ENCODE results near the gene RAPGEF2.

Gene RAPGEF2

DNA sequence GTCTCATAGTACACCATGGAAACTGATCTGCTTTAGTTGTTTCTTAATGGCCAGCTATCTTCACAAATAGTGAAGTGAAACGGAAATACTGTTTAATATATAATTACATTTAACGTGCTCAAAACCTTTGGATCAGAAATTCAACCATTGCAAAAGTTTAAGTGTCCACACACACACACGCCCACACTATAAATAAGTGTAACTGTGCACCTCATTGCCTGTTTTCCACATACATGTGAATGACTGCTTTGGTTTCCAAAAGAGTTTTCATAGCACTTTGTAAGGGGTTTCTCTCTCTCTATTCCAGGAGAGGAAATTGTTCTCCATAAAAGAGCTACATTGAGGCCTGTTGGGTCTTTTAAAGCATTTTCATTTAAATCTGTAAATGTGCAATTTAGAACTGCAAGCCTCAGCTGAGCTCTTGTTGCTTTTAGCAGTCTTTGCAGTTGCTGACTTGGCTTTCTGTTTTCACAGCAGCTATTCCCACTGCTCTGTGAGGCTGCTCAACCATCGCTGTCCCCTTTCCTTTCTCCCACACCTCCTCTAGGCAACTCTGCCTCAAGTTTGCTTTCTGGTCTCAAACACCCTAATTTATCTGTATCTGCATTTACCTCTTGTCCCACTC is 94.5 kb downstream of the RAPGEF2 start:
- no peak for DNase-seq (ENCODE audit: low read depth)

DNA sequence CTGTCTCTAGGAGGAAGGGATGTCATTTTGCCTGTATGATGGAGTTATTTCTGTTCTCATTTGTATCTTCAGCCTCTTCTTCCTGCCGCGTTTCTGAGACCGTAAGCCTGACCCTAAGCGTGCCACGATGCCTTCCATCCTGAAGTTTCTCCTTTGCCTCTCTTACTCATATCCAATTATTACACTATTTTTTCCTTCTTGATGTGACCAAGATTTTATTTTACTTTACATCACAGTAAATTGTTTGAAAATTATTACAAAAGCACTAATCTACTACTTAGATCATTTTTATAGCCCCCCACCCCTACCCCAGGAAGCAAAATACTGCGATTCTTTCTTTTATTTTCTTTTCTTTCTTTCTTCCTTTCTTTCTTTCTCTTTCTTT is 95.0 kb downstream of the RAPGEF2 start:
- DNase-seq (ENCODE audit: low read depth), result no peak

DNA sequence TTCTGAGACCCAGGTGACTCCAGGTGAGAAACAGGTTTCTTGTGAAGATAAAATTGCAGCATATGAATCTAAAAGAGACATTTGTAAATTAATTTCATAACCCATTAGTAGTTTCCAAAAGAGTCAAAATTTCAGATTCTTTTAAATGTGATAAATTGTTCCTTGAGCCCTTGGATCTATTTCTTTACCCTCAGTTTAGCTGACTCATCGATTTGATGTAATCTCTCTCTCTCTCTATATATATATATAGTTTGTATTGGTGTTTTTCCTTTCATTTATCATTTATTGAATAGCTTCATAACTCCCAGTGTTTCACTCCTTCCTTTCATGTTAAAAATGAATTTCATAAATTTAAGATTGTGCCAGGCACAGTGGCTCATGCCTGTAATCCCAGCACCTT is 96.9 kb downstream of the RAPGEF2 start:
- DNase-seq (ENCODE audit: low read depth), result no peak

DNA sequence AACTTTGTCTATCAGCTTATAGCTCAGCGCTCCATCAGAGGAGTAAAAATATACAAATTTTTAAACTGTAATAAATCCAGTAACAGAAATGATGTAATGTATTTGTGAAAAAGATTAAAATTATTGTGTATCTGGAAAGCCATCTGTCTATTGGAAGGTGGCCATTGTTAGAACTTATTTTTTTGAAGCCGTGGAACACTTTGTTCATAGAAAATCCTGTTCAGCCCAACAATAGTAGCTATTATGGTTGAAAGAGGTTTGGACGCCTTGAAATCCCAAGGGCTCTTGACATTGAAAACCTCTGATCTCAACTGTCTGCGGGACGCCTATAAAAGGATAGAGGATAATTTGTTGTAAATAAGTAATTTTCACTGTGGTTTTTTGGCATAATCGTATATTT is 98.3 kb downstream of the RAPGEF2 start:
- DNase-seq (ENCODE audit: low read depth), result no peak

DNA sequence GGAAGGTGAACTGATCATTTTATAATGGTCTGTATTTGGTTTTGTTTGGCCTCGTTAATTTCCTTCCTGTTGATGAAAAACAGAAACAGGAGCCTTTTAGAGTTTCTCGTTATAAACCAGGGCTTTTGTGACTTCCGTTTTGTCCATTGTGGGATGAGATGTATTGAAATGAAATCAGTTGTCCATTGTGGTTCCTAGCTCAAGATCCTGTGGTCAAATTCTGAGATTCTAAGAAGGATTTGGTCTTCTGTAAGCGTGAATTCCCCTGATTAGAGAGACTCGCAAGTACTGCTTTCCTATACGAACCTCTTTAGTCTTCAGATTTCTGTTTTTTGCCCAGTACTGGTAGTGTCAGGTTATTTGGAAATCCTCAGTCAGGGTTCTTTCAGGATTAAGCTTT is 101.7 kb downstream of the RAPGEF2 start:
- no peak for DNase-seq (ENCODE audit: low read depth)

DNA sequence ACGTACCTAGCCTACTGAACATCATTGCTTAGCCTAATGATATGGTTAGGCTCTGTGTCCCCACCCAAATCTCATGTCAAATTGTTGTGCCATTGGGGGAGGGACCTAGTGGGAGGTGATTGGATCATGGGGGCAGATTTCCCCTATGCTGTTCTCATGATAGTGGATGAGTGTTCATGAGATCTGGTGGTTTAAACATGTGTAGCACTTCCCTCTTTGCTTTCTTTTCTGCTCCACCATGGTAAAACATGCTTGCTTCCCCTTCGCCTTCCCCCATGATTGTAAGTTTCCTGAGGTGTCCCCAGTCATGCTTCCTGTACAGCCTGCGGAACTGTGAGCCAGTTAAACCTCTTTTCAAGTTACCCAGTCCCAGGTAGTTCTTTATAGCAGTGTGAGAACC is 102.6 kb downstream of the RAPGEF2 start:
- no peak for DNase-seq (ENCODE audit: low read depth)

DNA sequence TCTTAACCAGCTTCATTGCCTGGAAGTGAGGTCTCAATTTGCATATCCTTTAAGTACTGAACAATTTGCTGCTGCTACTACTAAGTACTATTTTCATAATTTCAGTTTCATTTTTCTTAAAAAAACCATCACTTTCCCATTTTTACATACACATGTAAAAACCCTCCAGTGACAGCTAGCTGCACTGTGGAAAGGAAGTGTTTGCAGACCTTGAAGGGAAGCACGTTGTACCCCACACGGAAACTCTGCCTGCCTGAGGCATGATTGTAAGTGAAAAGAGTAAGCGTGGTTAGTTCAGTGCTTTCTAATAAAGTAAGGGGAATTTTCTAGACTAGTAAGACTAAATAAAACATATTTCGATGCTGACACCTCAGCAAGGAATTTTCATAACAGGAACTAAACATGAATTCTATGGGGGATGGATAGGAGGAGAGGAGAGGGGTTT is 103.6 kb downstream of the RAPGEF2 start:
- no peak for DNase-seq (ENCODE audit: low read depth)

DNA sequence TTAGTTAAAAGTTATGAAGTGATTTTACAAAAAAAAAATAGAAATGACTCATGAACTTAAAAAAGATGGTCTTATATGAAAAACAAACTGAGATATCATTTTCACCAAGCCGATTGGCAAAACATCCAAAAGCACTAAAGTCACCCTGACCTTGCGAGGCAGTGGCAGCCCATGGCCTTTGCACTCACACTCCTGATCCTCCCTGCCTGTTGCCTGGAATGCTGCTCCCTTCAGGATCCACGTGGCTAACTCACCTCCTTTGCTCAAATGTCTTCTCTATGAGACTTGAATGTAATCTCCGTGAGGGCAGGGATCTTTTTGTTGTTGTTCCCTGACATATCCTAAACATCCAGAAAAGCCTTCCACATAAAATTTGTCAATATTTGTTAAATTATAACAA is 106.4 kb downstream of the RAPGEF2 start:
- DNase-seq (ENCODE audit: low read depth), result no peak

DNA sequence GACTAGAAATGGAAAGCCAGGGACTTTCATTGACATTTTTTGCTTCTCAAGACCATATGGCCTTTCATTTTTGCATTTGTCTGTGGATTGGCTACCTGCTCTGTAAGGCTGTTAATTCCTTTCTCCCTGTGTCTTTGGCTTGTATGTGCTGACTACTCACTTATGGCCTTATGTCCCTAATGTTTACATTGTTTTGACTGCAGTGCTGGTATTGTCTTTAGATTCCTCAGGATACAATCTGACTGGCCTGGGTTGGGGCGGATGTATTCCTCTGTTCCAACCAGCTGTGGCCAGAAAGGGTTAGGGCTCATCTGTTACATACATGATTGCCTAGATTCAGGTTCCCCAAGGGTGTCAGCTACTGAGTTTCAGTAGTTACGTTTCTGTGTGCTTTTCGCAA is 108.1 kb downstream of the RAPGEF2 start:
- DNase-seq (ENCODE audit: low read depth), result no peak

DNA sequence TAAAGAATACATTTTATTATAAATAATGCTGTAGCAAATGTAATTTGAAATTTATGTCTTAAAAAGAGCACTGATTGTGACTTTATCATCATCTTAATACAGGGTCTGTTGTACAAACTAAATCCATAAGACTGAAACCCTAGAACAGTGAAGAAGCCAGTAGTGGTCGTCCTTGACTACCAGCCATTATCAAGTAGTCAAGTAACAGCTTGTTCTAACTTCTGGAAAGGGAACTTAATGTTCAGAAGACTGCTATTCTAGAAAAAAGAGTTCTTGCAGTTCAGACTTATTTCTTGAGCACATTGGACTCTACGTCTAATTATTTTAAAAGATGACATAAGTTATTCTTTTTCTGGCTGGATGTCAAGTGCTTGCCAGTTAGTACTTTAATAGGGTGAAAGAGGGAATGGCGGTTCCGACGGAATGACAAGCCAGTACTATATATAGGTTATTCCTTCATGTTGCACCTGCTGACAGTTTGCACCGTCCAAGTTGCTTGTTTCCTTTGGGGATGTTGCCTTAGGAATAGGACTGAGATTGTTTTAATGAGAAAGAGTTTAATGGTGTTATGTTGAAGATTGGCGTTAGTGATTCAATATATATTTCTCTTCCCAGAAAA is 109.9 kb downstream of the RAPGEF2 start:
- DNase-seq (ENCODE audit: low read depth), result no peak

DNA sequence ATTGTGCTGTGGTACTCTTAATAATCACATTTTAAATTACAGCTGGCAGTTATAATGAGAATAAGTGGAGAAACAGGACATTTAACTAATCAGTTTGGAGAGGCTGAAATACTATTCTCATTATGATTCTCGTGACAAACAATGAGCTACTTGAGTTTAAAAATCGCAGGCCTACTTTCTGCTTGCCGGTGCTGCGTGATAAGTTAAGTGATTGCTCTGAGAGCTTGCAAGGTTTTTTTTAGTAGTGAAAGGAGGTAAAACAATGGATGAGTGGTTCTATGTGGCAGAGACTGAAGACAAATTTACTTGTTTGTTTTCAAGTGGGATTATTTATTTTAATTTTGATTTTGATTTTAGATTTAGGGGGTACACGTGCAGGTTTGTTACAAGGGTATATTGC is 114.0 kb downstream of the RAPGEF2 start:
- no peak for DNase-seq (ENCODE audit: low read depth)

DNA sequence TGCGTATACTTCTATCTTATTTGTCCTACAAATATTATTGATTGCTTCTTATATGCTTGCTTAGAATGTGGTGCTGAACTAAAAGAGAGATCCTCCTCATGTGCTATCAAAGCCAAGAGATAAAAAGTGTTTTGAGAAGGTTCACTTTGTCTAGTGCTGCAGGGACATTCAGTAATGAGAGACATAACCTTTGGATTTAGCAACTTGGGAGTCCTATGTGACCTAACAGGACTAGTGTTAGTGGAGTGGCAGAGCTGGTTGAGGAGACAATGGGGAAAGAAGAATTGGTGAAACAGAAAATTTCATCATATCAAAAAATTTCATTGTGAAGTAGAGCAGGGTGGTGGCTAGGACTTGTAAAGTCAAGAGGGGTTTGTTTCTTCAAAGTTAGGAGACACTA is 117.0 kb downstream of the RAPGEF2 start:
- no peak for DNase-seq (ENCODE audit: low read depth)

DNA sequence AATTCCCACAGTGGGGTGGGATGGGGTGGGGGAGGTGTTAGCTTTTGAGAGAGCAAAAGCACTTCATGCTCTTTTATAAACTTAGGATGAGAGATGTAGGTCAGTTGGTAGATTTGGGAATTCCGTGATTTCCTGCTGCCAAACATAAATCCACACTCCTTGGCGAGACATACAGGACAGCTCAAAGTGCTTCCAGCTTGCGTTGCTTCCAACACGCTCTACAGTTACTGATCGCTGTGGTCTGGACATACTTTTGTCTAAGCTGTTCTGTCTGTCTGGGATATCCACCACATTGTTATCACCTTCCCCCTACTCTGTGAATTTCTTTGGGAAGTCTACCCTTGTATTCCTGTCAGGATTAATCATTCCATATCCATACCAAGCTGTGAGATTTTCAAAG is 117.5 kb downstream of the RAPGEF2 start:
- no peak for DNase-seq (ENCODE audit: low read depth)

DNA sequence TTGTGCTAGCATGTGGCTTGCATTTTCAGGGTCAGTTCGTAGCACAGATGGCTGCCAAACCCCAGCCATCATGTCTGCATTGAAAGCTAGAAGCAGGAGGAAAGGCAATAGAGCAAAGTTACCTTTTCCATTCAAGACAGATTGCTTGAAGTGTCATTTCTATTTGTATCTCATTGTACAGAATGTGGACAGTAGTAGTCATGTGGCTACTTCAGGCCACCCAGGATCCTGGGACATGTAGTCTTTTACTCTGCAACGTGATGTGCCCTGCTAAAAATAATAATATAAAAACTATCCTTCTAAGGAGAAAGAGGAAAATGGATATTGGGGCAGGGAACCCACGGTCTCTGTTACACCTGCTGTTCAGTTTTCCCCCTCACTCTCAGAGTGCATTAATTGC is 118.4 kb downstream of the RAPGEF2 start:
- DNase-seq (ENCODE audit: low read depth), result no peak

DNA sequence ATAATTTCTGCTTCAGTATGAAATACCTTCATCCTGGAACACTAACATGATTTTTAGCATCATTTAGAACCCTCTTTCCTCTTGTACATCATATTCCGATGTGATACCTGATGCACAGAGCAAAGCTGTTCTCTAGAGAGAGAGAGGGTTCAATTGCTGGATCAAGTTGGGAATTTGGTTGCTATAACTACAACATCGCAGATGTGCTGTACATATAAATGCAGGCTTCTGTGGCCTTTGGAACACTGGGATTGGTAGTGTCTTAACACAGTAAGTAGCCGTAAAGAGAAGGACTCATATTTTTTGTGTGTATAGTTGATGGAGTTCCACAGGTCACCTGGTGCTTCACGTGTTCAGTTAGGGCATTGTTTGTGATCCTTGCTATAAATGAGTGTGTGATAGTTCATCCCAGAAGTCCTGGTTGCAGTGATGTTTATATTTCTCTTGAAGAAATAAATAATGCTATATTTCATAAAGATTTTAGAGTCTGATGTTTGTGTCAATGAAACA is 119.2 kb downstream of the RAPGEF2 start:
- no peak for DNase-seq (ENCODE audit: low read depth)

DNA sequence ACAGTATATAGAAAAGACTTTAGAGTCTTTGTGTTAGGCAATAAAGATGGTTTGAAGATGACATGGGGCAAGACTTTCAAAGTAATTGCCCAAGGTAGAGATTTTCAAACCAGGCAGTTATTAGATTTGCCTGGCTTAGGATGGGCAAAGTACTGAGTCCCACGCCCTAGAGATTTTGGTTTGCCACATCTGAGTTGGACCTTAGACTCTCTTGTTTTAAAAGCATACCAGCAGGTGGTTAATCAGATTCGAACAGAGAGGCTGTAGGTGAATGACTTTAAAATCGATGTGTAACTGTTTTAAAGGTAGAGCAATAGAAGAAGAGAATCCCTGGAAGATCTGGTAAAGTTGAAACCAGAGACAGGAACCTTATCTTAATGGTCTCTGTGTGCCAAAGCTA is 121.5 kb downstream of the RAPGEF2 start:
- DNase-seq (ENCODE audit: low read depth), result no peak

DNA sequence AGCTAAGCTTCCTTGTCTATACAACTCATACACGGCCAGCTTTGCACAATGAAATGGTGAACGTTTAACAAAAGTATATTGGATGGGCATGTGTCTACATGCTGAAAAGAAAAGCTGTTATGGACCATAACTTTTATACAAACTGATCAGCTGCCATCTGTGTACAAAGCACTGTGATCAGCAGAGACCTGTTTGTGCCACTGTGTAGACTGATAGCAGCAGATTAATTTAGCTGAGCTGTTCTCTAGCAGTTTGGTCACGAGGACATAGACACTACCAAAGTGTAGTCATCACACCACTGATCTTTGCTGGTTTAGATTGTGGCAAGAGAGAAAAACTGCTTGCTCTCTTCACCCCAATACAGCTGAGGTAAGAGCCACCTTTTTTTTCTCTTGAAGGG is 124.5 kb downstream of the RAPGEF2 start:
- no peak for DNase-seq (ENCODE audit: low read depth)

DNA sequence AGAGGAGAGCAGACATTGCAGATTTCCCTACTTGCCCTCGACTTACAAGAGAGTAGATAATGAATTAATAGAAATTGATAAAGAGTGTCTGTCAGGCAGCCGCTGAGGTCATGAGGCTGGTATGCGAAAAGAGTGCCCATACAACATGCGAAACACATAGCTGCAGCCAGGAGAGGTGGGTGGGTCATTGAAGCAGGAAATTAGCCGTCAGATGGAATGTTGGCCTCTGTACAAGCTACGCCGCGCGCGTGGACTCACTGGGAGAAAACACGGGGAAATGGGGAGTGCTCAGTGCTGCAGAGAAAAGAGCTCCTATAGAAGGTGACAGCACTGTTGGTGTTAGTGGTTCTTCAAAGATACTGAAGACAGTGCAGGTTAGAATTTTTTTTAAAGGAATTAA is 125.1 kb downstream of the RAPGEF2 start:
- DNase-seq (ENCODE audit: low read depth), result no peak

DNA sequence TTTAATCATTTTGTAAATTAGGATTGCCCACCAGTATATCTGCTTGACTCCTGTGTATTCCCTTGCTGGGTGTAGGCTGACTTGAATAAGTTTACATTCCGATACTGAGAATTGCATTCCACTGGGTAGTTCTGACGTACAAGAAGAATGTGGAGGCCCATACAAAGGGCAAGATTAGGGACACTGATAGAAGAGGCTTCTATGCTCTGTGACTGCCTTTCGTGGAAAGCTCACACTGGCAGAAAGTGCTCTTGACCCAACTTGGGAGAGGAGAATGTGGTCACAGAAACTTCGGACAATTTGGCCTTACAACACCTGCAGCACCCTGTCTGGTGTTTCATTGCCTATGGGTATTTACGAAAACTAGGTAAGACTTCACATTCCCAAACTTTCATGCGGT is 126.3 kb downstream of the RAPGEF2 start:
- DNase-seq (ENCODE audit: low read depth), result no peak

DNA sequence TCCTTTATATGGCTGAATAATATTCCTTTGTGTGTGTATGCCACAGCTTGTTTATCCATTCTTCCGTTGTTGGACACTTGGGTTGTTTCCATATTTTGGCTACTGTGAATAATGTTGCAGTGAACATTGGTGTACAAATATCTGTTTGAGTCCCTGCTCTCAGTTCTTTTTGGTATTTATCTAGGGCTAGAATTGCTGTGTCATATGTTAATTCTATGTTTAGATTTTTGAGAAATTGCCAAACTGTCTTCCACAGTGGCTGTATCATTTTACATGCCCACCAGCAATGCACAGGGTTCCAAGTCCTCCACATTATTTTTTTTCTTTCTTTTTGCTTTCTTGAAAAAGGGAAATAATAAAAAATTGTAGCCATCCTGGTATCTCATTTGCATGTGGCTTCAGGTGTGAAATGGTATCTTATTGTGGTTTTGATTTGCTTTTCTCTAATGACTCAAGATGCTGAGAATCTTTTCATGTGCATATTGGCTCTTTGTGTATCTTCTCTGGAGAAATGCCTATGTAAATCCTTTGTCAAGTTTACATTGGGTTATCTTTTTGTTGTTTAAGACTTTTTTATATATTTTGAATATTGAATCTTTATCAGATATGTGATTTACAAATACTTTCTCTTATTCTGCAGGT is 129.7 kb downstream of the RAPGEF2 start:
- DNase-seq (ENCODE audit: low read depth), result no peak

DNA sequence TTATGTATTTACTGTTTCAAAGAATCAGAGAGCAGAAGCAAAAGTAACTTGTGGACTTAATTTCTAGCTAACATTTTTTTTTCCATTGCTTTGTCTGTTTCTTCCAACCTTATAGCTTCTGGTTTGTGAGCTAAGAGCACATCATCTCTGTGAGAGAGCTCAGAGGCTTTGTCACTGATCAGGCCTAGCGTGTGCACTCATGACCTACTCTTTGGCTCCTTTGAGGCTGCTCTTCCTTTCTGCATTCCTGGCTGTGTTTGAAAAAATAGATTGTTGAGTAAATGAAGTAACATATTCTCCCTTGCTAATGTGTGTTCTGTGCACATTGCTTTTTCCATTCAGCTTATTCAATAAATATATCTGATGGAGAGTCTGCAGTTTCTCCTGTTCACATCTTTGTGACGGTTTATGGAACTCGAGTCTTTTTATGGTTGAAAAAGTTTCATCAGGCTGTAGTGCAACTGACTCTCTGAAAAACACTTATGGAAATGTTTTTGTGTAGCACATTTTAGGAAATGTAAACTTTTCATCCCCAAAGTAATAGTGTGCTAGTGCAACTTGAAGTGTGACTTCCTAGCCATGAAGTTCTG is 133.0 kb downstream of the RAPGEF2 start:
- DNase-seq (ENCODE audit: low read depth), result no peak

DNA sequence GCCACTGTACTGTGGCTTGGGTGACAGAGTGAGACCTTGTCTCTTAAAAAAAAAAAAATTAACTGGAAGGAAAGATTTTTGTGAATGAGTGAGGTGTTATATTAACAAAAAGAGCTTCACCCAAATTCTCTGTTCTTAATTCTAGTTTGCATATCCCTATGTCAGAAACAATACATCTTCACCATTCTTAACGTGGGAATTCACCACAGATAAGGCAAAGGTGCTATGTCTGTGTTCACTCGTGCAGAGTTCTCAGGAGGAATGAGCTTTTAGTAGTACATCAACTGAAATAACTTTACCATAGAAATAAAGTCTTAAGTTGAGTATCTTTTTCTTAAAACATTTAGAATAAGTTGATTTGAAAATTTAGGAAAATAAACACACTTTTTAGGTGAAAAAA is 135.1 kb downstream of the RAPGEF2 start:
- no peak for DNase-seq (ENCODE audit: low read depth)

DNA sequence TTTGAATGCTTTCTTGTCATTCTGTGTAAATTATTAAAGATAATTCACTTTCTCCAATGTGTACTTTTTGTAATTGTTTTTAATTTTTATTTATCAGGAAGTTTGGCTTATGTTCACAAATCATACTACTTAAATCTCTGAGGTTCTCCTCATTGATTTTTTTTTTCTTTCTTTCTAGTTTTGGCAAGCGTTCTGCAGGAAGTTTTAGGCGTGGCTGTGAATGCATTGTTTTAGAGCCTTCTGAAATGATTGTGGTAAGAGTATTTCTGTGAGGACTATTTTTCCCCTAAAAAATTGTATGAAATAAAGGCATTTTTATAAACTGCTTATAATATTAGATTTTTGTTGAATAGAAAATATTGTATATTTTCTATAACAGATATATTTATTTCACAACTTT is 135.8 kb downstream of the RAPGEF2 start:
- DNase-seq (ENCODE audit: low read depth), result no peak

Measured in T-helper 22 cell (primary cell).